ENCODE results near the gene CELF4.

CELF4 gene

GRCh38 chr18:37524498-37525261, 40.9 kb downstream of the CELF4 start:
- DNase-seq (ENCODE audit: low read depth): no peak

- DNase-seq (ENCODE audit: low read depth): no peak
These were observed 41.5 kb downstream of the CELF4 start for GRCh38 chr18:37524139-37524497.

DNA sequence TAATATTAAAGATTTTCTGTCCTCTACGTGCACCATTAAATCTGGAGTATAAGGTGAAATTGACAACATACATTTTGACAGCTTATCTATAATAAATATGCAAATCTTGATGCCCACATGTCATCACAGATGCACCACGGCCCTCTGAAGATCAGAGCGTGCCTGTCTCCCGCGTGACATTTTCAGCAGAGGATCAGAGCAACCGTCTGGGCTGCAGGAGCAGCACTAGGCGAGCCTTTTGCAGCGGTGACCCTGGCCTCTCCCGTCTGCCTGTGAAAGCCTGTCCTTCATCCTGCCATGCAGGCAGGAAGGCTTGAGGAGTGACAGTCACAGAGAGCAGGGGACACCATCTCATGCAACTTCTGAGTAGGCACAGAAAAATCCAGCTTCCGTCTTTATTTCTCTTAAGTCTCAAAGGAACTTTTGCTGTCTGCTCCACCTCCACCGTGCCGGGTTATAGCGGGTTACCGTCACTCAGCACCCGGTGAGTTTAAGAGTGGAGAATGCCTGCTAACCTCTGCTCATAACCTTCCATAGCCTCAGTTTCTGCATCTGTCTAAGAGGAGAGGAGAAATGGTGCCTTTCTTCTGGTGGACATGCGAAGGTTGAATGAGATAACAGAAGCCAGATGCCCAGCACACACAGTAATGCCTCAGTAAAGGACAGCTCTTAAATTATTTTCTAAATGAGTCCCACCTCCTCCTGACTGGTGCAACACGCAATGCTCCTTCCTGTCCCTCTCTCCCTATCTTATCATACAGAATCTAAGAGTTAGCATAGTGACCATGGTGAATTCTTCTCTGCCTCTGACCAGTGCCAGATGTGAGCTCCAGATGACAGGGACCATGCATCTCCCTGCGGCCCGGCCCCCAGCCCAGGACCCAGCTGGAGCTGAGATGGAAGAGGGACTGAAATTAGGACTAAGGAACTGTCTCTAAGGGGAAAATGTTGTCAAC, 43.8 kb downstream of the CELF4 start:
- DNase-seq (ENCODE audit: low read depth): no peak

- DNase-seq (ENCODE audit: low read depth): no peak
These were observed 45.1 kb downstream of the CELF4 start for GRCh38 chr18:37520508-37520907.

GRCh38 chr18:37519510-37520135, 46.0 kb downstream of the CELF4 start:
- no peak for DNase-seq (ENCODE audit: low read depth)

DNA sequence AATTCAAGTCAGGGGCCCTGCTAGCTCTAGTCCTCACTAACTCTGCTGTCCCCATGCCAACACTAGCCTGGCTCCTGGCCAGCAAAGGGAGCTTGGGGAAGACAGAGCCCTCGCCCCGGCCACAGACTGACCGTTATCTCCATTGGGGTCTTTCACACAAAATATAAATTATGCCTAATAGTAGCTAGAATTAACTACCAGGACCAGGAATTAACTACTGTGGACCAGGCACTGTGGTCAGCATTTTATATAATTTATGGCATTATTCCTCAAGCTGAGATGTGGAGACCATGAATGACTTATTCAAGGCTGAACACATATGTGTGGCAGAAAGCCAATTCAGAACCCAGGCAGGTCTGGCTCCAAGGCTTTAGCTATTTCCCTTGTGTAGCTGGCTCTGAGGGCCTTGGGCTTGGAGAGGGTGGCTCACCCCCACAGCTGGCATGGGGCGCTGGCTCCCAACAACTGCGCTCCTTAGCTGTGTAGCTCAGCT, 49.2 kb downstream of the CELF4 start:
- no peak for DNase-seq (ENCODE audit: low read depth)

GRCh38 chr18:37514953-37515352, 50.6 kb downstream of the CELF4 start:
- DNase-seq (ENCODE audit: low read depth): no peak

- DNase-seq (ENCODE audit: low read depth): no peak
These were observed 53.2 kb downstream of the CELF4 start for GRCh38 chr18:37512400-37512799.

DNA sequence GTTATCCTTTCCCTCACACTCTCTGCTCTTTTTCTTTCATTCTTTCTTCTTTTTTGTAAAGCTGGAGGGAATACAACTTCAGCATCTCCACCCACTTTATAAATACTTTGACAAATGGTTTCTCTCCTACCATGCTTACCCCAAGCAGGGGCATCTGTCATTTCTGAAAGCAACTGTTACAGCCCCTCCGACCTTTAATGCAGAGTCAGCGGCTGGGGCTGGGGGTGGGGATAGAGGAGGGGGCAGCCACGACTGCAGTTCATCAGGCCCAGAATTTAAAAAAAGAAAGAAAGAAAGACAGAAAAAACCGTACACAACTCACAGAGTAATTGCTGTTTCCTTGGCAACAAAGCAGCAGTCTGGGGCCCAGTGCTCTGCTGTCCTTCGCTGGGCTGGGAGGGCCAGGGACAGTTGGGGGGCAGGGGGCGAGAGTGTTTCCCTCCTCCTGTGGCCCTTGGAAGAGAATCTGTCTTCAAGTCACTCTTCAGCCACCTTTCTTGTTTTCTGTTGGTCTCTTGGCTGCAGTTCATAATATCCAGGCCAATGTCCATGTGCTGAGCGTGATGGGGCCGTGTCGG, 53.8 kb downstream of the CELF4 start:
- DNase-seq (ENCODE audit: low read depth): no peak

DNA sequence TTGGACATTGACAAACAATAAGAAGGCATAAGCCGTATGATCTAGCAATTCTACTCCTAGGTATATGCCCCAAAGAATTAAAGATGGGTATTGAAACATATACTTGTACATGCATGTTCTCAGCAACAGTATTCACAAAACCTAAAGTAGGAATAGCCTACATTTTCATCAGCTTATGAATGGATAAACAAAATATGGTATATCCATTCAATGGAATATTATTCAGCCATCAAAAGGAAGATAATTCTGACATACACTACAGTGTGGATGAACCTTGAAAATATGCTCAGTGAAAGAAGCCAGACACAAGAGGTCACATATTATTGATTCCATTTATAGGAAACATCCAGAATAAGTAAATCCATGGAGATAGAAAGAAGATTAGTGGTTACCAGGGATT, 56.0 kb downstream of the CELF4 start:
- DNase-seq (ENCODE audit: low read depth): no peak

DNA sequence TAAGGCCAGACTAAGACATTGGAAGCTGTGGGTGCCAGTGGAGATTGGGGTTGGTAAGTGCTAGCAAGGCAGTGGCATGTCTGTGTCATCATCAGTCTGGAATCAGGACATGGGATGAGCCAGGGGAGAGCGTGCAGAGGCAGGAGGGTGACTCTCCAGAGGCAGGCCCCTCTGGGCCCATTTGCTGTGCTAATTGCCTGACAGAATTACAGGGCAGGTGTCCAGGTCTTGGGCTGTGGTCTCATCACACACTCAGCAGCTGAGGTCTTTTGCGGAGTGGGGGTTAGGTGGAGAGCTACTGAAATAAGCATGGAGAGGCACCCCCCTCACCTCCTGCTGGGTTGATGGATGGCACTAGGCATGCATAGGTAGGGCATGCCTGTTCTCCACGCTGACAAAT, 57.4 kb downstream of the CELF4 start:
- no peak for DNase-seq (ENCODE audit: low read depth)

- no peak for DNase-seq (ENCODE audit: low read depth)
These were observed 58.4 kb downstream of the CELF4 start for GRCh38 chr18:37507239-37507638.

- DNase-seq (ENCODE audit: low read depth): no peak
These were observed 59.6 kb downstream of the CELF4 start for GRCh38 chr18:37506001-37506400.

DNA sequence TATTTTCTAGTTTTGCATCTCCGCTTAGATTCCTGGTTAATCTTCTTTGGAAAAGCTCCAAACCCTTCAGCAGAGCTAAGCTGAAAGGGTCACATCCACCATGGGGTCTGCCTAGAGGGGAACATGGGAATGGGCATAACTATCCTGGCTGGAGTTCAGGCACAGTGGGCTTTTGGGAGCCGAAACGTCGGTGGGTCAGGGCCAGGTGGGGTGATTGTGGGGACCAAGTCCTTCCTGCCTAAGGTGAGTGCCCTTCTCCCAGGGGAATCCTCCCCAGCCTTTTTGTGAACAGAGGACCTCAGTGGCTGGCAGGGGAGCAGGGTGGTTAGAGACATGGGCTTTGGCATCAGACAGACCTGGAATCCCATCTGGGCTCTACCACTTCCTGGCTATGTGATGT, 60.3 kb downstream of the CELF4 start:
- no peak for DNase-seq (ENCODE audit: low read depth)

DNA sequence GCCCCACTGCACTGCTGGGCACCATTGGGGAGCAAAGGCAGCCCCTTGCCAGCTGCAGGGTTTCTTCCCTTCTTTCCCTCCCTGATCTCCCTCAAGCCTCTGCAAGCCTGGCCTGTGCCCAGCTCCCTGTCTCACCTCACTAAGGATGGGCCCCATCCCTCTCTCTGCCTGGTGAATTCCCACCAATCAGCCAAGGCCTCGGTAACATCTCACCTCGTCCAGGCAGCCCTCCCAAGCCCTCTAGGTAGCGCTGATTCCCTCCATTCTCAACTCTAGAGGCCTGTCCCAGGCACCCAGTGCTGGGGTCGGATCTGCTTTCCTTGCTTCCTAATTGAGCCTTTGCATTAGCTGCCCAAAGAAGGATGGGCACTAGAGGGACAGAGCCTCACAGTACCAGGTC, 63.0 kb downstream of the CELF4 start:
- no peak for DNase-seq (ENCODE audit: low read depth)

GRCh38 chr18:37502036-37502435, 63.6 kb downstream of the CELF4 start:
- no peak for DNase-seq (ENCODE audit: low read depth)

GRCh38 chr18:37501136-37501535, 64.5 kb downstream of the CELF4 start:
- no peak for DNase-seq (ENCODE audit: low read depth)

DNA sequence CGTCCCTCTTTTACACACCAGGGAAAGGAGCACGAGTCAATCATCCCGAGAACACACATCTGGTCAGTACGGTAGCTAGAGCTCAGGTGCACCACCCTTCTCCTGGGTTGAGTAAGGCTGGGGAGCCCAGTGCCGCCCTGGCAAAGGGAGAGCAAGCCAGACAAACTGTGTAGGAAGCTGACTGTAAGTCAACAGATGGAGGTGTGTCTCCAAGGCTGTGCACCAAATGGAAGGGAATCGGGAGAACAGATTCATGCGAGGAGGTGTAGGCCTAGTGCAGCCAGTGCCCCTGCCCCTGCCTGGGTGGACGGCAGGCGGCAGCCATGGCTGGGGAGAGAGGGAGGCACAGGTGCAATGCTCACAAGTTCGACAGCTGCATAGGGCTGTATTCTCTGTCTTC, 65.7 kb downstream of the CELF4 start:
- no peak for DNase-seq (ENCODE audit: low read depth)

DNA sequence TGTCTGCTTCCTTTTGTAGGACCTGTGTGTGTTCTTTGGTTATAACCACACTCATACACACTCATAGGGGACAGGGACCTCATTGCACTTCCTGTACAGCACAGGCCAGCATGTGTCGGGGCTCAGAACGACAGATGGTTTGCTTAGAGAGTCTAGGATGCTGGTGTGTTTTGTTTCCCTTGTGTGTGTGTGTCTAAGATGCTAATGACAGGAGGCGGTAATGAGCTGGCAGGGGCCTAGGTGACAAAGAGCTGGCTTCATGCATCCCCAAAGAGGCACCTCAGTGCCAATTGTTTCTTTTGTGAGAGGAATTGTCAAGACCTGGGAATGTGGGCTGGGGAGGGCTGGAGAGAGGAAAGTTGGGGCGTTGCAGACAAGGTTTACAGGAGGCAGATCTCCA, 66.6 kb downstream of the CELF4 start:
- DNase-seq (ENCODE audit: low read depth): no peak

DNA sequence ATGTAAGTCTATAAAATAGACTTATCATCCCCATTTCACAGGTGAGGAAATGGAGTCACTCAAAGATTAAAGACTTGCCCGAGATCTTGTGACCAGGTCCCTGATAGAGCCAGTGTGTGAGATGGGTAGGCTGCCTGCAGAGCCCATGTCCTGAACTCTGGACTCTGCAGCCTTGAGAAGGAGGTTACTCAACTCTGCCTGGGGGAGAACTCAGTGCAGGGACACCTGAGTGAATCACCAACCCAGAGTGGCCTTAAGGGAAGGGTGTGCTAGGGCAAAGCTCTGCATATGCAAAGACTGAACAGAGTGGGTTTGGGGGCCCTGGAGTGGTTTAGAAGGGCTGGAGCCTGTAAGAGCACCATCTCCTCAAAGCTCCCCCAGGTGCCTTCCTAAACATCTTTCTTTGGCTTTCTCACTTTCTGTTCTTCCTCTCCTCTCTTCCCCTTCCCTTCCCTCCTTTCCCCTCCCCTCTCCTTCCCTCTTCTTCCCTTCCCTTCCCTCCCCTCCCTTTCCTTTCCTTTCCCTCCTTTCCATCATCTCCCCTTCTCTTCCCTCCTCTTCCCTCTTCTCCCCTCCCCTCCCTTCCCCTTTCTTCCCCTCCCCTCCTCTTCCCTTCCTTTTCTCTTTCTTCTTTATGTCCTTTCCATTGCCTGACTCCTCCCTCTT, 67.6 kb downstream of the CELF4 start:
- DNase-seq (ENCODE audit: low read depth): no peak

DNA sequence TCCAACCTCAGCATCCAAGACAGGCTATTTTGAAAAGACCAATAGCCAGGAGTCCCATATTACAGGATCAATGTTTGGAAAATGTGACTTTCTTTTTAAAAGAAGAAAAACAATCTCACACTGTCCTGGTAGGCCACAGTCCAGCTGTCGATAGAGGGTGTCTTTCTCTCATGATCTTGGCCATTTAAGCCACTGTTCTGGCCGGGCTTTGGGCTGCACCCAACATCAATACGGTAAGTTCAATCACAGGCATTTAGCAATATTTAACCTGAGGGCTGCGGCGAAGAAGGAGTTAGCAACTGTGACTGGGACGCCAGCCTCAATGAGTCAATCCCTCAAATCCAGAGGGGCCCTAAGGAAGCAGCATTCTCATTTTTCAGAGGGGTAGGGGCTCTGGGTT, 69.0 kb downstream of the CELF4 start:
- no peak for DNase-seq (ENCODE audit: low read depth)

DNA sequence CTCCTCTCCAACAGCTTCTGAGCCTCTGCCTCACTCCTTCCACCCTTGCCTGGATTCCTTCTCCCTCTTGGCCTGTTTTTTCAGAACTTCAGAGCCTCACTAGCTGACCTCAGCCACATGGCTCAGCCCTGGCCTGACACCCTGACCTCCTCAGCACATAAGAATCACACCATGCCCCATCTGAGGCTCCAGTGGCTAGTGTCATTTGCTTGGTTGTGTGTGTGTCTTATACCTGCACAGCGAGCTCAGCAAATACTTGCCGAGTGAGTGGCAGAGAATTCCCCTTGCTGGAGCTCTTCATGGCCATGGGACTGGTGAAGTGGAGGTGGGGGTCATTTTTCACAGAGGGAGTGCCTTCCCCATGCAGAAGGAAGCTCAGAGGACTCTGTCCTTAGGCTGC, 70.2 kb downstream of the CELF4 start:
- no peak for DNase-seq (ENCODE audit: low read depth)
